Measurements from ENCODE around the gene TOMT. TPM values are rescaled to one million over a fixed set of nuclear protein-coding genes. Genes with fewer than 3 reads are reported as not detected.
A peak's percentile ranks its signal among the peaks of the same experiment; 100 is the strongest.

Gene TOMT
- total RNA-seq, 2 experiments from 2014 or later = not detected

DNA sequence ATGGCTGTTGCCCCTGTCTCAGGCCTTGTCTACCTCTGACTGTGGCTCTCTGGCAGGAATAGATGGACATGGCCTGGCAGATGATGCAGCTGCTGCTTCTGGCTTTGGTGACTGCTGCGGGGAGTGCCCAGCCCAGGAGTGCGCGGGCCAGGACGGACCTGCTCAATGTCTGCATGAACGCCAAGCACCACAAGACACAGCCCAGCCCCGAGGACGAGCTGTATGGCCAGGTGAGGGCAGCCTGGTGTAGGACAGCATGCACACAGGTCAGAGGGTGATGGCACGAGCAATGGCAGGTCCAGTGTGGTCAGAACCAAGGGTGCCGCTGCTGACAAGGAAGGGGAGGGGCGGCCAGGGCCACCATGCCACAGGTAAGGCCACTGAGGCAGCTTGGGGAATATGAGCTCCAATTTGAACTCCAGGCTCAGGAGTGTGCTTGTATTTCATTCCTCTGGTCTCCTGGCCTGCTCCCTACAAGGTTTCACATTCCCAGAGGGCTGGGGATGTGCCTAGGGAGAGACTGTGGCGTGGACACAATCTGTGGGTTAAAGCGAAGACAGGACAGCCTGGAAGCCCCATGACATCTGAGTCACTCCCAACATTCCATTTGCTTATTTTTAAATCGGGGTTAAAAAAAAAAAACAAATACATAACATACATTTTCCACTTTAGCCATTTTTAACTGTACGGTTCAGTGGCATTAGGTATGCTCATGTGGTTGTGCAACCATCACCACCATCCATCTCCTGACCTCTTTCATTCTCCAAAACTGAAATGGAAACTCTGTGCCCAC, 30.4 kb downstream of the TOMT start:
- intact Hi-C loops (cut with micrococcal nuclease) = no loop called here
- Mint-ChIP-seq H3K9me3 (no peaks in the 10 kb centered on the region), H3K27ac (no peak overlapping the region), H3K4me3 (no peak overlapping the region), H3K4me1 (ENCODE audit: low read depth) (peaks cover 8% of the 10 kb centered on the region), H3K27me3 (peaks cover 12% of the 10 kb centered on the region), H3K36me3 (ENCODE audit: low read depth) (no peaks in the 10 kb centered on the region)
- CTCF ChIA-PET = interaction anchor here (1.2 to 4.2 kb wide), 2 partner anchors 8 to 47 kb away, joined by 4 to 20 read pairs; no protein-coding TSS in a partner anchor
- DNase-seq (peak; percentile 12), ATAC-seq (no peak)
- POLR2A ChIA-PET = no interaction called here
- TF ChIP-seq, protein P1, sequence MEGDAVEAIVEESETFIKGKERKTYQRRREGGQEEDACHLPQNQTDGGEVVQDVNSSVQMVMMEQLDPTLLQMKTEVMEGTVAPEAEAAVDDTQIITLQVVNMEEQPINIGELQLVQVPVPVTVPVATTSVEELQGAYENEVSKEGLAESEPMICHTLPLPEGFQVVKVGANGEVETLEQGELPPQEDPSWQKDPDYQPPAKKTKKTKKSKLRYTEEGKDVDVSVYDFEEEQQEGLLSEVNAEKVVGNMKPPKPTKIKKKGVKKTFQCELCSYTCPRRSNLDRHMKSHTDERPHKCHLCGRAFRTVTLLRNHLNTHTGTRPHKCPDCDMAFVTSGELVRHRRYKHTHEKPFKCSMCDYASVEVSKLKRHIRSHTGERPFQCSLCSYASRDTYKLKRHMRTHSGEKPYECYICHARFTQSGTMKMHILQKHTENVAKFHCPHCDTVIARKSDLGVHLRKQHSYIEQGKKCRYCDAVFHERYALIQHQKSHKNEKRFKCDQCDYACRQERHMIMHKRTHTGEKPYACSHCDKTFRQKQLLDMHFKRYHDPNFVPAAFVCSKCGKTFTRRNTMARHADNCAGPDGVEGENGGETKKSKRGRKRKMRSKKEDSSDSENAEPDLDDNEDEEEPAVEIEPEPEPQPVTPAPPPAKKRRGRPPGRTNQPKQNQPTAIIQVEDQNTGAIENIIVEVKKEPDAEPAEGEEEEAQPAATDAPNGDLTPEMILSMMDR (IDR thresholded peaks at IDR 0.05) = no peak

DNA sequence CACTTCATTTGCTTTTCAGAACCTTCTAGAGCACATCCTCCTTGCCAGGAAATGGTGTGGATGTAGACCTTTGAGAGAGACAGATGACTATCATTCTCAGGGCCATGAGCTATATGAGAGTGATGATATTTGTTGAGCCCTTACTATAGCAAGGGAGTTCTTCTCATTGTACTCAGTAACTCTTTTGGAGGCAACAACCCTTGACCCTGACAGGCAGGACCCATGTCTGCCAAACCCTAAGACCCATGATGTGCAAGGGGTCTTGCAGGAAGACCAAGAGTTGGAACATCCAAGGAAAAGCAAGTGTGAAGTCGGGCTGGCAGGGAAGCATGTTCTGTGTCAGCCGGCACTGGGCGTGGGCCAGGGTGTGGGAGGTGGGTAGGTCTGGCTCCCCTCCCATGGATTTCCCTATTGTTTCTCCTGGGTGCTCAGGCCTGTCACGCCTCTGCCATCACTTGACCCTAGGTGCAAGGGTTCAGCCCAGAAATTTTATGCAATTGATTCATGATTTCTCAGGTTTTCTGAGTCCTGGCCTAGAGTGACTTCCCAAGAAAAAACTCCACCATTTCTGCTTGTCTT, 31.0 kb downstream of the TOMT start:
- H3K4me1 Mint-ChIP-seq (ENCODE audit: low read depth) = peaks cover 14% of the 10 kb centered on the region
- no peaks in the 10 kb centered on the region for H3K9me3 Mint-ChIP-seq
- H3K27me3 Mint-ChIP-seq = peaks cover 12% of the 10 kb centered on the region
- H3K27ac Mint-ChIP-seq = no peak overlapping the region
- ChIA-PET CTCF (interaction anchor here (1.2 kb wide), 1 partner anchor 46 kb away, joined by 4 read pairs; no protein-coding TSS in a partner anchor), POLR2A (no interaction called here)
- ATAC-seq (peak; percentile 76), DNase-seq (no peak)
- TF ChIP-seq, protein P1 (IDR thresholded peaks at IDR 0.05) = no peak
- intact Hi-C loops (cut with micrococcal nuclease) = no loop called here
- no peak overlapping the region for H3K4me3 Mint-ChIP-seq
- no peaks in the 10 kb centered on the region for H3K36me3 Mint-ChIP-seq (ENCODE audit: low read depth)

DNA sequence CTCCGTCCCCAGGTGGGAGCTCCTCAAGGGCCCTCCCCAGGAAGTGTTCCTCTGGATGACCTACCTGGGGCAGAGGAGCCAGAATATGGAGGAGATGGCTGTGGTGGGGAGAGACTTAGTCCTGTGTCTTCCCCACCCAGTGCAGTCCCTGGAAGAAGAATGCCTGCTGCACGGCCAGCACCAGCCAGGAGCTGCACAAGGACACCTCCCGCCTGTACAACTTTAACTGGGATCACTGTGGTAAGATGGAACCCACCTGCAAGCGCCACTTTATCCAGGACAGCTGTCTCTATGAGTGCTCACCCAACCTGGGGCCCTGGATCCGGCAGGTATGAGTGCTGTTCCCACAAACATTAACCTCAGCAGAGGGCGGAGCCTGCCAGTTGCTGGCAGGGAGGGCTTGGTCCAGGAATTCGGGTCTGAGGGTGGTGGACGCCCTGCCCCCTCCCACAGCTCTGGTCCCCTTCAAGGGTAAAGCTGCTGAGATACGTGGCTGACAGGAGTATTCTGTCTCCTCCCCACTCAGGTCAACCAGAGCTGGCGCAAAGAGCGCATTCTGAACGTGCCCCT, 33.2 kb downstream of the TOMT start:
- POLR2A ChIA-PET = no interaction called here
- intact Hi-C loops (cut with micrococcal nuclease) = no loop called here
- no peak overlapping the region for H3K27ac Mint-ChIP-seq
- TF ChIP-seq, protein P1 (IDR thresholded peaks at IDR 0.05) = no peak
- H3K9me3 Mint-ChIP-seq = no peaks in the 10 kb centered on the region
- H3K36me3 Mint-ChIP-seq (ENCODE audit: low read depth) = no peaks in the 10 kb centered on the region
- ATAC-seq (no peak), DNase-seq (no peak)
- CTCF ChIA-PET = interaction anchor here (1.5 kb wide), 2 partner anchors 44 to 296 kb away, joined by 4 to 5 read pairs; partner anchors contain the start of gene CLPB
- H3K4me1 Mint-ChIP-seq (ENCODE audit: low read depth) = peaks cover 16% of the 10 kb centered on the region
- H3K4me3 Mint-ChIP-seq = no peak overlapping the region
- peaks cover 4% of the 10 kb centered on the region for H3K27me3 Mint-ChIP-seq

DNA sequence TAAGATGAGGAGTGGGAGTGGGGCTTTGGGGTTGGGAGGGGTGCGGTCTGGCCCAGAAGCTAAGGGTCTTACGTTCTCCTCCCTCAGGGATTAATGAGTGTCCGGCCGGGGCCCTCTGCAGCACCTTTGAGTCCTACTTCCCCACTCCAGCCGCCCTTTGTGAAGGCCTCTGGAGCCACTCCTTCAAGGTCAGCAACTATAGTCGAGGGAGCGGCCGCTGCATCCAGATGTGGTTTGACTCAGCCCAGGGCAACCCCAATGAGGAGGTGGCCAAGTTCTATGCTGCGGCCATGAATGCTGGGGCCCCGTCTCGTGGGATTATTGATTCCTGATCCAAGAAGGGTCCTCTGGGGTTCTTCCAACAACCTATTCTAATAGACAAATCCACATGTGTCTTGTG, 33.8 kb downstream of the TOMT start:
- no peak overlapping the region for H3K4me3 Mint-ChIP-seq
- ChIA-PET POLR2A (no interaction called here), CTCF (no interaction called here)
- ATAC-seq (no peak), DNase-seq (no peak)
- H3K36me3 Mint-ChIP-seq (ENCODE audit: low read depth) = no peaks in the 10 kb centered on the region
- H3K27ac Mint-ChIP-seq = no peak overlapping the region
- H3K27me3 Mint-ChIP-seq = peaks cover 4% of the 10 kb centered on the region
- intact Hi-C loops (cut with micrococcal nuclease) = no loop called here
- H3K4me1 Mint-ChIP-seq (ENCODE audit: low read depth) = peaks cover 17% of the 10 kb centered on the region
- no peaks in the 10 kb centered on the region for H3K9me3 Mint-ChIP-seq
- TF ChIP-seq, protein P1 (IDR thresholded peaks at IDR 0.05) = no peak

DNA sequence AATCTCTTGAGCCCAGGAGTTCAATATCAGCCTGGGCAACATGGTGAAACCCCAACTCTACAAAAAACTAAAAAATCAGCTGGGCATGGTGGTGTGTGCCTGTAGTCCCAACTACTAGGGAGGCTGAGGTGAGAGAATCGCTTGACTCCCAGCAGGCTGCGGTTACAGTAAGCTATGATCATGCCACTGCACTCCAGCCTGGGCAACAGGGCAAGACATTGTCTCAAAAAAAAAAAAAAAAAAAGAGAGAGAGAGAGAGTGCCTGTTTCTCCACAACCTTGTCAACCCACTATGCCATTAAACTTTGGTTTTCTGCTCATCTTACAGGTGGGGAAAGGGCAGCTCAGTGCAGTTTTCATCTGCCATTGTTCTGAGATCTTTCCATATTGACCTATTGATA, 34.9 kb downstream of the TOMT start:
- ATAC-seq = peak; percentile 18

More for the DNA sequence above, 34.9 kb downstream of the TOMT start:
- H3K4me3 Mint-ChIP-seq = no peak overlapping the region
- peaks cover 17% of the 10 kb centered on the region for H3K4me1 Mint-ChIP-seq (ENCODE audit: low read depth)
- no peaks in the 10 kb centered on the region for H3K36me3 Mint-ChIP-seq (ENCODE audit: low read depth)
- ChIA-PET POLR2A (no interaction called here), CTCF (interaction anchor here (0.6 to 1.6 kb wide), 3 partner anchors 97 to 164 kb away, joined by 3 read pairs; no protein-coding TSS in a partner anchor)
- H3K27ac Mint-ChIP-seq = peak overlapping the region; percentile 9
- intact Hi-C loops (cut with micrococcal nuclease) = no loop called here
- TF ChIP-seq, protein P1 (IDR thresholded peaks at IDR 0.05) = no peak
- no peak for DNase-seq
- no peaks in the 10 kb centered on the region for H3K9me3 Mint-ChIP-seq
- H3K27me3 Mint-ChIP-seq = peaks cover 4% of the 10 kb centered on the region
